HepG2 (cell line): ENCODE results near the gene PTPMT1. TPM values are rescaled to one million over a fixed set of nuclear protein-coding genes. Genes with fewer than 3 reads are reported as not detected.

Experiments
- ARID3A ChIP-seq: IDR thresholded peaks from 2 replicates; pipeline ENCODE4 v1.6.1; 2012; ENCODE audit warnings: low read depth, low read length, improper control_type of control experiment
- ELF1 ChIP-seq: sonication (generic); formaldehyde crosslinking; IDR thresholded peaks from 2 replicates; pipeline ENCODE4 v1.4.0; 2020; ENCODE audit warnings: missing genetic modification reagents
- MXI1 ChIP-seq: IDR thresholded peaks from 3 replicates; pipeline ENCODE4 v1.6.1; 2012; ENCODE audit warnings: low read depth, low read length, inconsistent platforms, borderline replicate concordance
- PRDM10 ChIP-seq: sonication (generic); formaldehyde crosslinking; IDR thresholded peaks from 2 replicates; pipeline ENCODE4 v1.4.0; 2020; ENCODE audit warnings: low read depth, missing genetic modification reagents
- PTBP1 ChIP-seq: fragments of 200-400 bp; formaldehyde crosslinking; IDR thresholded peaks from 2 replicates; pipeline ENCODE4 v1.6.1; 2018; ENCODE audit warnings: low read length, low read depth; ENCODE audit not compliant: poor library complexity, severe bottlenecking
- RBFOX2 ChIP-seq: fragments of 200-400 bp; formaldehyde crosslinking; IDR thresholded peaks from 2 replicates; pipeline ENCODE4 v1.6.1; 2017; ENCODE audit warnings: low read depth, mild to moderate bottlenecking, low read length
- REPIN1 ChIP-seq: sonication (generic); formaldehyde crosslinking; IDR thresholded peaks from 2 replicates; pipeline ENCODE4 v1.8.0; 2022; ENCODE audit warnings: missing genetic modification reagents, low read depth, mild to moderate bottlenecking, borderline replicate concordance
- ZBTB39 ChIP-seq: sonication (generic); formaldehyde crosslinking; IDR thresholded peaks from 2 replicates; pipeline ENCODE4 v1.5.0; 2020; ENCODE audit warnings: missing genetic modification reagents
- ZFYVE20 ChIP-seq: sonication (generic); formaldehyde crosslinking; IDR thresholded peaks from 2 replicates; pipeline ENCODE4 v1.8.0; 2023; ENCODE audit warnings: low read depth, mild to moderate bottlenecking, moderate library complexity, missing genetic modification reagents, borderline replicate concordance
- ZNF275 ChIP-seq: sonication (generic); formaldehyde crosslinking; IDR thresholded peaks from 2 replicates; pipeline ENCODE4 v1.8.0; 2022; ENCODE audit warnings: missing genetic modification reagents, mild to moderate bottlenecking, inconsistent platforms, borderline replicate concordance
- ZNF382 ChIP-seq: sonication (generic); formaldehyde crosslinking; IDR thresholded peaks from 2 replicates; pipeline ENCODE4 v1.5.0; 2020; ENCODE audit warnings: missing genetic modification reagents, mild to moderate bottlenecking, borderline replicate concordance
- ZNF574 ChIP-seq: sonication (generic); formaldehyde crosslinking; IDR thresholded peaks from 2 replicates; pipeline ENCODE4 v1.4.0; 2020; ENCODE audit warnings: missing genetic modification reagents
- ZNF709 ChIP-seq: sonication (generic); formaldehyde crosslinking; IDR thresholded peaks from 2 replicates; pipeline ENCODE4 v1.5.0; 2020; ENCODE audit warnings: mild to moderate bottlenecking, missing genetic modification reagents
- ZNF776 ChIP-seq: sonication (generic); formaldehyde crosslinking; IDR thresholded peaks from 2 replicates; pipeline ENCODE4 v1.4.0; 2020; ENCODE audit warnings: mild to moderate bottlenecking, missing genetic modification reagents
- ZNF790 ChIP-seq: sonication (generic); formaldehyde crosslinking; IDR thresholded peaks from 2 replicates; pipeline ENCODE4 v1.8.0; 2022; ENCODE audit warnings: missing genetic modification reagents, mild to moderate bottlenecking, borderline replicate concordance
- polyA plus RNA-seq, 8 experiments: library from polyadenylated mRNA; depleted of rRNA in 3 of 8; stranded (reverse) in 7 of 8; unstranded in 1 of 8; fragments of >200 nt; fragmentation: Illumina TruSeq in 4 of 8; extraction: Trizol in 4 of 8; gene quantifications; 2 replicates each; pipeline versions ENCODE4 v1.2.1 to v1.2.3, GENCODE V29; 2011 to 2016; ENCODE audit warnings: low read depth in 4 of 8, missing spikeins in 1 of 8, mixed read lengths in 1 of 8; ENCODE audit not compliant: insufficient read depth in 1 of 8
- total RNA-seq, 5 experiments: library from RNA; depleted of rRNA; stranded (reverse); fragments of >200 nt; fragmentation: Illumina TruSeq; extraction: Trizol; gene quantifications; 2 replicates each; pipeline ENCODE4 v1.2.3, GENCODE V29; 2016; ENCODE audit warnings: low read depth in 1 of 5

Gene PTPMT1
- total and polyA plus RNA-seq, 2 of the 13 experiments (the other 11 are each of a cell fraction or from before 2014, with no cell fraction given): 55.6 to 129 TPM

- peak; percentile 83 for TF ChIP-seq PRDM10 (CRISPR knock-in tag)
- TF ChIP-seq PTBP1: peak; percentile 86
- TF ChIP-seq ZNF709 (CRISPR knock-in tag): peak; percentile 32; the same call in 1 of the 2 replicates
- TF ChIP-seq REPIN1 (CRISPR knock-in tag): 0 out of 2 replicates have a peak, but pooled peaks have one; percentile 12
- TF ChIP-seq ZNF382: no peak
- TF ChIP-seq ZNF574 (CRISPR knock-in tag): peak; percentile 98
- peak; percentile 67 for TF ChIP-seq ELF1 (CRISPR knock-in tag)
- peak; percentile 79; the same call in 1 of the 2 replicates for TF ChIP-seq ZNF790
- TF ChIP-seq ZNF275 (CRISPR knock-in tag): no peak
- peak; percentile 95 for TF ChIP-seq RBFOX2
- no peak for TF ChIP-seq ZFYVE20 (CRISPR knock-in tag)
- TF ChIP-seq MXI1: peak; percentile 53; the same call in 1 of the 3 replicates
- peak; percentile 91 for TF ChIP-seq ZNF776 (CRISPR knock-in tag)
- 0 out of 2 replicates have a peak, but pooled peaks have one; percentile 24 for TF ChIP-seq ARID3A
- TF ChIP-seq ZBTB39: peak; percentile 59; the same call in 1 of the 2 replicates
Observed at GRCh38 chr11:47552566-47553405, 12.6 kb upstream of the PTPMT1 start, which contains the start of gene CELF1 (continued).
